ENCODE data around the gene AGBL4.

Gene AGBL4

GRCh38 chr1:48710318-48710717, 1313.4 kb downstream of the AGBL4 start:
- DNase-seq, result no peak

GRCh38 chr1:48704736-48705135, 1319.0 kb downstream of the AGBL4 start:
- no peak for DNase-seq

GRCh38 chr1:48701445-48701844, 1322.3 kb downstream of the AGBL4 start:
- DNase-seq, result no peak

- DNase-seq, result peak; percentile 67 to 80
Observed at GRCh38 chr1:48697066-48697707, 1326.6 kb downstream of the AGBL4 start.

GRCh38 chr1:48695161-48695560, 1328.6 kb downstream of the AGBL4 start:
- DNase-seq, result peak; percentile 89 to 98

GRCh38 chr1:48693674-48694320, 1330.0 kb downstream of the AGBL4 start:
- DNase-seq, result peak; percentile 48 to 62

- DNase-seq, result no peak
Observed at GRCh38 chr1:48693180-48693579, 1330.6 kb downstream of the AGBL4 start.

- peak; percentile 14 to 59 for DNase-seq
Observed at GRCh38 chr1:48692235-48692634, 1331.5 kb downstream of the AGBL4 start.

GRCh38 chr1:48691429-48692001, 1332.2 kb downstream of the AGBL4 start:
- DNase-seq, result no peak

GRCh38 chr1:48688102-48688760, 1335.5 kb downstream of the AGBL4 start:
- DNase-seq, result no peak

GRCh38 chr1:48687282-48688045, 1336.3 kb downstream of the AGBL4 start:
- DNase-seq, result peak in 1 of 2 experiments; percentile 21

- no peak for DNase-seq
Observed at GRCh38 chr1:48686159-48686558, 1337.6 kb downstream of the AGBL4 start.

- no peak for DNase-seq
Observed at GRCh38 chr1:48684381-48684780, 1339.4 kb downstream of the AGBL4 start.

- DNase-seq, result no peak
Observed at GRCh38 chr1:48683839-48684238, 1339.9 kb downstream of the AGBL4 start.

- no peak for DNase-seq
Observed at GRCh38 chr1:48681476-48682305, 1342.1 kb downstream of the AGBL4 start.

- no peak for DNase-seq
Observed at GRCh38 chr1:48680411-48681035, 1343.2 kb downstream of the AGBL4 start.

- DNase-seq, result peak in 1 of 2 experiments; percentile 57
Observed at GRCh38 chr1:48679859-48680258, 1343.9 kb downstream of the AGBL4 start.

- DNase-seq, result no peak
Observed at GRCh38 chr1:48678710-48679505, 1344.8 kb downstream of the AGBL4 start.

- DNase-seq, result peak; percentile 83 to 87
Observed at GRCh38 chr1:48677306-48678287, 1346.2 kb downstream of the AGBL4 start.
